Vagina (tissue), 2 donors: ENCODE results near the gene TMBIM1. TPM values are rescaled to one million over a fixed set of nuclear protein-coding genes. Genes with fewer than 3 reads are reported as not detected.
A peak's percentile ranks its signal among the peaks of the same experiment; 100 is the strongest.

Experiments used
- DNase-seq, 2 donors: peaks; one replicate each; pipeline ENCODE4 v3.0.0-alpha.2; 2017; ENCODE audit errors: extremely low spot score in 2 of 2
- H3K27ac ChIP-seq: fragments of 200-600 bp; sonication (generic); one replicate; pipeline ENCODE4 v1.5.1; 2019
- H3K27me3 ChIP-seq: fragments of 200-600 bp; sonication (generic); one replicate; pipeline ENCODE4 v1.5.1; 2019
- H3K36me3 ChIP-seq, 2 donors: fragments of 200-600 bp; sonication (generic); one replicate each; pipeline ENCODE4 v1.5.1; 2017 to 2019
- H3K4me1 ChIP-seq: fragments of 200-600 bp; sonication (generic); one replicate; pipeline ENCODE4 v1.5.1; 2019
- H3K4me3 ChIP-seq, 2 donors: fragments of 200-600 bp; sonication (generic); 1 replicate in 1 of 2; 2 replicates in 1 of 2; pipeline ENCODE4 v1.5.1; 2016 to 2019
- H3K9me3 ChIP-seq: fragments of 200-600 bp; sonication (generic); one replicate; pipeline ENCODE4 v1.5.1; 2019
- POLR2A ChIP-seq, 2 donors: fragments of 450-650 bp; IDR thresholded peaks; one replicate each; pipeline ENCODE4 v1.6.1; 2017; ENCODE audit warnings: antibody characterized with exemption in 2 of 2, mild to moderate bottlenecking in 2 of 2, moderate library complexity in 2 of 2
- POLR2AphosphoS5 ChIP-seq, 2 donors: sonication (generic); formaldehyde crosslinking; IDR thresholded peaks; one replicate each; pipeline ENCODE4 v1.9.0; 2017; ENCODE audit warnings: antibody characterized with exemption in 2 of 2, mild to moderate bottlenecking in 2 of 2, low read depth in 1 of 2; ENCODE audit not compliant: insufficient read depth in 1 of 2
- intact Hi-C: fragments of 100-400 bp; cut with DNase I; formaldehyde crosslinking; loops from one replicate; pipeline ENCODE4 v1.15.1; 2023
- microRNA-seq: library from miRNA; unstranded; fragments of <30 nt; microRNA quantifications from one replicate; pipeline ENCODE4, GENCODE V29; 2017; ENCODE audit warnings: borderline number of aligned reads, borderline replicate concordance
- small RNA-seq: library from RNA; depleted of rRNA; stranded (forward); fragments of <200 nt; gene quantifications from one replicate; pipeline ENCODE3, GENCODE V24; 2016
- total RNA-seq: library from RNA; depleted of rRNA; stranded (reverse); fragments of >200 nt; gene quantifications from one replicate; pipeline ENCODE4 v1.2.3, GENCODE V29; 2016
- TF ChIP-seq, protein P1 (sequence below), 3 experiments: fragments of 450-650 bp in 2 of 3; fragments of 200-600 bp in 1 of 3; sonication (generic) in 1 of 3; IDR thresholded peaks; one replicate each; pipeline ENCODE4 v1.5.1; 2017 to 2019; ENCODE audit warnings: antibody characterized with exemption in 3 of 3, mild to moderate bottlenecking in 2 of 3, moderate library complexity in 2 of 3

Gene TMBIM1
- total RNA-seq, 1 donor from 2014 or later, result 232 TPM

DNA sequence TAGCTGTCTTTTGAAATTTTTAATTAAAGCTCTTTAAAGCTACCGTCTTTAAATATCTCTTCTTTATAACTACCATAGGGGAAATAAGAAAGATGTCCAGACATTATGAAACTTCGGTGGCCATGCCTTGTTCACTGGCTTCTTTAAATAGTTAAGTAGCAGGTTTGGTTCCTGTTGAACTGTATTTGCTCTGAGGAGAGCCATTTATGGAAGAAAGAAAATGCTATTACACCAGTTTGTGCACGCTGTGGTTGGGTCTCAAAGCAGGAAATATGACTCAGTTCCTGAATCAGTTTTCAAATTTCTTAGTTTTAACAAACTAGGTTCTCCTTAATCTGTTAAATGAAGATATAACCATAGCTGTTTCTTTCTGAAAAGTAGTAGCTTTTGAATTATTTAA lies 63.1 kb downstream of the TMBIM1 start:
- peak in 1 of 2 donors; percentile 57 for TF ChIP-seq POLR2AphosphoS5 (IDR thresholded peaks at IDR 0.05; ENCODE audit: insufficient read depth in 1 of 2, low read depth in 1 of 2)
- TF ChIP-seq, protein P1, sequence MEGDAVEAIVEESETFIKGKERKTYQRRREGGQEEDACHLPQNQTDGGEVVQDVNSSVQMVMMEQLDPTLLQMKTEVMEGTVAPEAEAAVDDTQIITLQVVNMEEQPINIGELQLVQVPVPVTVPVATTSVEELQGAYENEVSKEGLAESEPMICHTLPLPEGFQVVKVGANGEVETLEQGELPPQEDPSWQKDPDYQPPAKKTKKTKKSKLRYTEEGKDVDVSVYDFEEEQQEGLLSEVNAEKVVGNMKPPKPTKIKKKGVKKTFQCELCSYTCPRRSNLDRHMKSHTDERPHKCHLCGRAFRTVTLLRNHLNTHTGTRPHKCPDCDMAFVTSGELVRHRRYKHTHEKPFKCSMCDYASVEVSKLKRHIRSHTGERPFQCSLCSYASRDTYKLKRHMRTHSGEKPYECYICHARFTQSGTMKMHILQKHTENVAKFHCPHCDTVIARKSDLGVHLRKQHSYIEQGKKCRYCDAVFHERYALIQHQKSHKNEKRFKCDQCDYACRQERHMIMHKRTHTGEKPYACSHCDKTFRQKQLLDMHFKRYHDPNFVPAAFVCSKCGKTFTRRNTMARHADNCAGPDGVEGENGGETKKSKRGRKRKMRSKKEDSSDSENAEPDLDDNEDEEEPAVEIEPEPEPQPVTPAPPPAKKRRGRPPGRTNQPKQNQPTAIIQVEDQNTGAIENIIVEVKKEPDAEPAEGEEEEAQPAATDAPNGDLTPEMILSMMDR (IDR thresholded peaks at IDR 0.05), result no peak
- no peak for TF ChIP-seq POLR2A (IDR thresholded peaks at IDR 0.05)
- intact Hi-C loops, result no loop called here

DNA sequence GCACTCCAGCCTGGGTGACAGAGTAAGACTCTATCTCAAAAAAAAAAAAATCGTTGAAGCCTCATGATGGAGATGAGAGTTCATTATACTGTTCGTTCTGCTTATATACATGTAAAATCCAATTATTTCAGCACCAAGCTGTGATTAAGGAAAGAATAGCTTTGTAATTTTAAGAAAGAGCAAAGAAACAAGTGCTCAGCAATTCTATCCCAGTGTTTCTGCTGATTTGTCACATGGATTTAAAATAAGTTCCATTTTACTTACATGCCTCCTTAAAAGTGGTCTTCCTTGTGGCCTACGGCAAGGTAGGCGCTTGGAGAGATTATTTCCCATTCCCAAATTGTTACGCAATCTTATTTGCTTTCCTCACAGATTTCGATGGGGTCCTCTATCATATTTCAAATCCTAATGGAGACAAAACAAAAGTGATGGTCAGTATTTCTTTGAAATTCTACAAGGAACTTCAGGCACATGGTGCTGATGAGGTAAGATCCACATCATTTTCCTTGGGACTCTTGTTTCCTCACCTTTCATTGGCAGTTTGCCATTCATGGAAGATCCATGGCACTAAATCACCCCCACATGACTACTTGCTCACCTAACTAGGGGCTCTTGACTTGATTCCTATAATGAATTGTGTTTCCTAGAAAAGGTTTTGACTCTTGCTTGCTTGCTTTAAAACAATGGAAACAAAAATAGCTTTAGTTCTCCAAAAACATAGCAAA lies 63.8 kb downstream of the TMBIM1 start:
- Histone ChIP-seq H3K4me1 (peaks cover 49% of the 10 kb centered on the region), H3K27ac (peak overlapping the region; percentile 62)

More for the DNA sequence above, 63.1 kb downstream of the TMBIM1 start:
- H3K4me1 ChIP-seq, result peaks cover 42% of the 10 kb centered on the region
- no peaks in the 10 kb centered on the region for H3K9me3 ChIP-seq
- peaks cover 0 to 83% of the 10 kb centered on the region in 2 donors for H3K36me3 ChIP-seq
- no peak for DNase-seq
- H3K4me3 ChIP-seq, result no peak overlapping the region
- no peaks in the 10 kb centered on the region for H3K27me3 ChIP-seq
- peak overlapping the region; percentile 62 for H3K27ac ChIP-seq

DNA sequence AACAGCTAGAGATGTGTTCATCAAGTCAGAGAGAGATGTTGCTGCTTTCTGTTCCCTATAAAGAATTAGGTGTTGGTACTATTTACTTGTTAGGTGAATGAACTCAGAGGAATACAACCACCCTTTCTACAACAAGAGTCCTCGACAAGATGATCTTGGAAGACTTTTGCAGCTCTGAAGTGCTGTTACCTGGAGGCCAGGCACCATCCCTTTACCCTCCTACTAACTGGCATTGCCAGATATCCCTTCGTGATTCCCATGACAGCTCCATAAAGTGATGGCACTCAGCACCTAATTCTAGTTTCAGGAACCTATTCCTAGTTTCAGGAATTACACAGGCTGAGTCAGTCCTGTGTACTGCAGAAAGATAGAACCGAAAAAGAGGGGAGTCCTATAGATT lies 65.4 kb downstream of the TMBIM1 start:
- no peaks in the 10 kb centered on the region for H3K9me3 ChIP-seq
- no peaks in the 10 kb centered on the region for H3K27me3 ChIP-seq
- DNase-seq, result no peak
- no peak overlapping the region for H3K4me3 ChIP-seq
- TF ChIP-seq, protein P1 (IDR thresholded peaks at IDR 0.05), result no peak
- TF ChIP-seq POLR2AphosphoS5 (IDR thresholded peaks at IDR 0.05; ENCODE audit: insufficient read depth in 1 of 2, low read depth in 1 of 2) (no peak), POLR2A (IDR thresholded peaks at IDR 0.05) (no peak)
- intact Hi-C loops, result no loop called here
- no peak overlapping the region for H3K27ac ChIP-seq
- peaks cover 62% of the 10 kb centered on the region for H3K4me1 ChIP-seq
- peaks cover 0 to 62% of the 10 kb centered on the region in 2 donors for H3K36me3 ChIP-seq

More for the DNA sequence above, 63.8 kb downstream of the TMBIM1 start:
- Histone ChIP-seq H3K9me3 (no peaks in the 10 kb centered on the region), H3K27me3 (no peaks in the 10 kb centered on the region), H3K4me3 (no peak overlapping the region), H3K36me3 (peaks cover 0 to 76% of the 10 kb centered on the region in 2 donors)
- intact Hi-C loops, result no loop called here
- DNase-seq, result no peak
- TF ChIP-seq POLR2A (IDR thresholded peaks at IDR 0.05) (no peak), POLR2AphosphoS5 (IDR thresholded peaks at IDR 0.05; ENCODE audit: insufficient read depth in 1 of 2, low read depth in 1 of 2) (no peak)
- TF ChIP-seq, protein P1 (IDR thresholded peaks at IDR 0.05), result no peak

Small RNA genes within 50 kb of the gene (microRNA-seq; reads per million reads assigned to microRNA genes)
- gene MIR6513, result 6.7 reads per million, percentile 13 among the genes with 10 or more reads in this experiment
- gene MIR6810, result not detected

Small RNA genes within 50 kb of the gene (small RNA-seq; reads per million reads assigned to genes)
- gene MIR6810, result not detected

Other genes with a start within 250 kb of the TMBIM1 start
- not detected for gene RUFY4, start 223.2 kb downstream of the TMBIM1 start, total RNA-seq
- gene CXCR2, start 166.5 kb downstream of the TMBIM1 start, total RNA-seq, result 6.4 TPM
- 0.49 TPM for gene CXCR1, start 125.5 kb downstream of the TMBIM1 start, total RNA-seq
- 284 TPM for gene ARPC2, start 75.3 kb downstream of the TMBIM1 start, total RNA-seq
- 8.1 TPM for gene GPBAR1, start 31.5 kb downstream of the TMBIM1 start, total RNA-seq
- gene AAMP, start 22.4 kb downstream of the TMBIM1 start, total RNA-seq, result 106 TPM
- 28.7 TPM for gene PNKD, start 22.0 kb downstream of the TMBIM1 start, total RNA-seq
- not detected for gene CATIP, start 64.4 kb upstream of the TMBIM1 start, total RNA-seq
- gene SLC11A1, start 89.8 kb upstream of the TMBIM1 start, total RNA-seq, result 36.6 TPM
- gene CTDSP1, start 107.4 kb upstream of the TMBIM1 start, total RNA-seq, result 103 TPM
- not detected for gene VIL1, start 126.6 kb upstream of the TMBIM1 start, total RNA-seq